ENCODE results near the gene LIX1. TPM values are rescaled to one million over a fixed set of nuclear protein-coding genes. Genes with fewer than 3 reads are reported as not detected.

Gene LIX1
- total and polyA plus RNA-seq, 2 of the 8 experiments (the other 6 are each of a cell fraction or from before 2014, with no cell fraction given), result 0.26 to 0.45 TPM

GRCh38 chr5:97127727-97128126 is 14.7 kb downstream of the LIX1 start:
- H3K4me1 ChIP-seq (replicated peaks in 1 of 4; ENCODE audit: control insufficient read depth in 3 of 4, insufficient read depth in 4 of 4, low read length in 3 of 4), result no peaks in the 10 kb centered on the region; a peak in 1 of 7 replicates
- POLR2A ChIA-PET (ENCODE audit: partially characterized antibody), result no interaction called here
- TF ChIP-seq RBBP5 (IDR thresholded peaks at IDR 0.05; ENCODE audit: borderline replicate concordance, low read depth, low read length) (no peak), TAF7 (optimal IDR thresholded peaks at IDR 0.05; ENCODE audit: borderline replicate concordance, low read depth, low read length) (no peak), GTF2F1 (IDR thresholded peaks at IDR 0.05; ENCODE audit: borderline replicate concordance, low read depth, low read length) (no peak)

More at GRCh38 chr5:97127727-97128126, 14.7 kb downstream of the LIX1 start:
- Histone ChIP-seq H4K8ac (ENCODE audit: extremely low read depth, insufficient read depth, low read length) (no peak overlapping the region), H2BK120ac (replicated peaks; ENCODE audit: low read depth, low read length) (no peak overlapping the region), H2BK12ac (ENCODE audit: low read depth, low read length) (no peak overlapping the region), H2AK5ac (ENCODE audit: low read depth, low read length) (no peak overlapping the region), H4K5ac (ENCODE audit: insufficient read length, low read depth, low read length) (no peak overlapping the region), H4K20me1 (replicated peaks in 1 of 2; ENCODE audit: control insufficient read depth in 1 of 2, insufficient read depth in 2 of 2, low read length in 2 of 2) (no peaks in the 10 kb centered on the region), H3K56ac (replicated peaks; ENCODE audit: insufficient read length, low read depth, low read length) (no peak overlapping the region), H3K79me1 (ENCODE audit: low read depth, low read length) (no peaks in the 10 kb centered on the region), H2BK5ac (ENCODE audit: low read depth, low read length) (no peak overlapping the region), H2BK15ac (ENCODE audit: low read length) (no peak overlapping the region), H3K36me3 (ENCODE audit: control insufficient read depth in 2 of 4, insufficient read depth in 4 of 4, low read length in 3 of 4) (no peaks in the 10 kb centered on the region; a peak in 2 of 8 replicates), H3K18ac (ENCODE audit: extremely low read depth, low read length) (no peak overlapping the region), H3K23ac (ENCODE audit: insufficient read length) (no peak overlapping the region), H3K4me2 (ENCODE audit: insufficient read depth in 1 of 2, low read depth in 2 of 2, low read length in 2 of 2) (no peak overlapping the region), H3K23me2 (ENCODE audit: low read depth, low read length) (no peaks in the 10 kb centered on the region; the same call in 1 of the 2 replicates), H2AFZ (ENCODE audit: low read length) (no peak overlapping the region), H3K27me3 (replicated peaks in 1 of 4; ENCODE audit: control insufficient read depth in 3 of 4, extremely low read depth in 1 of 4, insufficient read depth in 3 of 4, low read length in 3 of 4) (no peaks in the 10 kb centered on the region; a peak in 1 of 7 replicates), H3K4ac (replicated peaks; ENCODE audit: insufficient read length, low read depth, low read length) (no peak overlapping the region), H2BK20ac (ENCODE audit: low read length) (no peak overlapping the region), H3K9ac (replicated peaks in 1 of 4; ENCODE audit: extremely low read depth in 1 of 4, low read depth in 3 of 4, low read length in 3 of 4) (no peak overlapping the region), H4K91ac (replicated peaks; ENCODE audit: insufficient read length, low read length) (no peak overlapping the region), H3K4me3 (ENCODE audit: extremely low read depth in 1 of 4, insufficient read depth in 2 of 4, low read depth in 3 of 4, low read length in 4 of 4) (no peak overlapping the region), H3K9me3 (ENCODE audit: insufficient read depth in 2 of 2, low read depth in 1 of 2, low read length in 1 of 2) (no peaks in the 10 kb centered on the region), H3K27ac (ENCODE audit: low read depth, low read length) (no peak overlapping the region), H3K79me2 (ENCODE audit: control insufficient read depth in 1 of 2, insufficient read depth in 2 of 2, low read length in 2 of 2) (no peaks in the 10 kb centered on the region), H3K14ac (ENCODE audit: insufficient read length) (no peak overlapping the region)
- 95% methylated on average over 1 of the region's 1 CpG; no CpG with 5 or more reads in 1 of the 2 experiments for WGBS, 2 experiments (ENCODE audit: extremely low coverage in 1 of 2, insufficient coverage in 1 of 2, insufficient read length in 1 of 2, insufficient replicate concordance in 2 of 2, low coverage in 1 of 2, low lambda C conversion rate in 2 of 2, missing lambda C conversion rate in 1 of 2)
- no peak for DNase-seq (ENCODE audit: low read depth in 1 of 2, low spot score in 2 of 2)
- CTCF ChIA-PET (ENCODE audit: partially characterized antibody), result interaction anchor here (0.8 to 3.1 kb wide), 5 partner anchors 8 to 15 kb away, joined by 3 to 12 read pairs (median 3); partner anchors contain the start of gene LIX1
- no peak for FAIRE-seq
